Adipocyte (in vitro differentiated cells): ENCODE measurements around the gene ATG7.

Experiments
- DNase-seq: peaks from one replicate; pipeline ENCODE4 v3.0.0-alpha.2; 2015; ENCODE audit warnings: low read depth
- H3K27me3 ChIP-seq: replicated peaks from 2 replicates; pipeline ENCODE4 v1.7.0; 2013; ENCODE audit warnings: mild to moderate bottlenecking, low read length, moderate library complexity; ENCODE audit not compliant: control insufficient read depth, insufficient read depth
- H3K36me3 ChIP-seq: 2 replicates; pipeline ENCODE4 v1.7.0; 2013; ENCODE audit warnings: low read length, mild to moderate bottlenecking, moderate library complexity; ENCODE audit not compliant: control insufficient read depth, insufficient read depth, severe bottlenecking
- H3K4me1 ChIP-seq: 2 replicates; pipeline ENCODE4 v1.7.0; 2013; ENCODE audit warnings: mild to moderate bottlenecking, low read length, moderate library complexity; ENCODE audit not compliant: control insufficient read depth, insufficient read depth
- H3K4me3 ChIP-seq: 2 replicates; pipeline ENCODE4 v1.7.0; 2013; ENCODE audit warnings: mild to moderate bottlenecking, low read length, moderate library complexity
- H3K9ac ChIP-seq: 2 replicates; pipeline ENCODE4 v1.7.0; 2013; ENCODE audit warnings: mild to moderate bottlenecking, low read length, moderate library complexity
- H3K9me3 ChIP-seq: 2 replicates; pipeline ENCODE4 v1.7.0; 2013; ENCODE audit warnings: mild to moderate bottlenecking, low read length, moderate library complexity; ENCODE audit not compliant: control insufficient read depth

Gene ATG7

GRCh38 chr3:11606865-11607440 lies 334.8 kb downstream of the ATG7 start:
- H3K9me3 ChIP-seq, result no peaks in the 10 kb centered on the region
- DNase-seq, result no peak
- peak overlapping the region; percentile 12 for H3K9ac ChIP-seq
- H3K4me3 ChIP-seq, result no peak overlapping the region
- no peaks in the 10 kb centered on the region for H3K27me3 ChIP-seq
- H3K4me1 ChIP-seq, result peaks cover 75% of the 10 kb centered on the region
- no peaks in the 10 kb centered on the region for H3K36me3 ChIP-seq
